ENCODE data around the gene CSPG5.

The CSPG5 gene

DNA sequence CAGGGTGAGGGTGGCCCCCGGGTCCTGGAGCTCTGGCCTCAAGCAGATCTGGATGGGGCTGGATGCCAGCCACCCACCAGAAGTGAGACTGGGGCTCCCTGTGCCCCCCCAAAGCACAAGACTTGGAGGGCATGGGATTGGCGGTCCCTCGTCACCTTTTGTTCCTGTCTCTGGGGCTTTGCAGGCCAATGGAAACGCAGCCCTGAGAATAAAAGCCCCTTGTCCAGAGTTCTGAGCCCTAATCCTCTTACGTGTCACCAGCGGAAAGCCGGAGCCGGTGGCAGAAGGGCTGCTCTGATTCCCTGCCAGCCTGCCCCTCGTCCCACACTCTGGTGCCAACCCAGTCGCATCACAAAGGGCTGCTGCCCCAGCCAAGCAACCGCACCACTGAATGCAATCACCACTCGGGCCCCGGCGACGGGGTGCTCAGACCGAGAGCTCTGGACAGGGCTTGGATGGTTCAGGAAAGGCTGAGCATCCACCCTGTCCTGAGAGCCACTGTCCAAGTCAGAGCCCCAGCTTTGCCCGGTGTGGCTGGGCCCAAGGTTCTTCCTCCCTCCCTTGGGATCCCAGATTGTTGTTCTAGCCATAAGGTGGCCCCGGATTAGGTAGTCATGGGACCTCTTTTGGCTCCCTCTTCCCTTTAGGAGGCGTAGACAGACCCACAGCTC, 42.3 kb downstream of the CSPG5 start:
- DNase-seq, result no peak

DNA sequence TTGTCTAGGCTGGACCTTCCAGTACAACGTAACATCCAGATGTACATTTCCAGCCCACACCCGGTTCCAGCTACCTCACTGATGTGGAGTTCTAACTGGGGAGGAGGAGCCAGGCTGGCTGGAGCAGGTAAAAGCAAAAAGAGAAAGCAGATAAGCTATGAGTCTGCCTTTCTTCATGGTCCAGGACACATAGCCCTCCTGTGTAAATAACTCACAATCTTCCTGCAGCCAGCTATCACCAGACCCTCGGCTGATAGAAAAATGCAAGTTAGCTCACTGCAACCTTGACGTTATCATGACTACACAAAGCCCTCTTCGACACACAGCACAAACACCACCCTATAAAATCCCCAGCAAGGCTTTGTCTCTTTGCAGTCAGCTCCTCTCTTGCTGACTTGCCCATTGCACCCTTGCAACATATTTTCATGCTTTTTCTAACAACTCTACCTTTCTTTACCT, 44.6 kb downstream of the CSPG5 start:
- no peak for DNase-seq

GRCh38 chr3:47533481-47533880, 45.2 kb downstream of the CSPG5 start:
- DNase-seq, result no peak

GRCh38 chr3:47527952-47528725, 50.5 kb downstream of the CSPG5 start:
- no peak for DNase-seq

GRCh38 chr3:47525617-47526016, 53.0 kb downstream of the CSPG5 start:
- DNase-seq, result no peak

DNA sequence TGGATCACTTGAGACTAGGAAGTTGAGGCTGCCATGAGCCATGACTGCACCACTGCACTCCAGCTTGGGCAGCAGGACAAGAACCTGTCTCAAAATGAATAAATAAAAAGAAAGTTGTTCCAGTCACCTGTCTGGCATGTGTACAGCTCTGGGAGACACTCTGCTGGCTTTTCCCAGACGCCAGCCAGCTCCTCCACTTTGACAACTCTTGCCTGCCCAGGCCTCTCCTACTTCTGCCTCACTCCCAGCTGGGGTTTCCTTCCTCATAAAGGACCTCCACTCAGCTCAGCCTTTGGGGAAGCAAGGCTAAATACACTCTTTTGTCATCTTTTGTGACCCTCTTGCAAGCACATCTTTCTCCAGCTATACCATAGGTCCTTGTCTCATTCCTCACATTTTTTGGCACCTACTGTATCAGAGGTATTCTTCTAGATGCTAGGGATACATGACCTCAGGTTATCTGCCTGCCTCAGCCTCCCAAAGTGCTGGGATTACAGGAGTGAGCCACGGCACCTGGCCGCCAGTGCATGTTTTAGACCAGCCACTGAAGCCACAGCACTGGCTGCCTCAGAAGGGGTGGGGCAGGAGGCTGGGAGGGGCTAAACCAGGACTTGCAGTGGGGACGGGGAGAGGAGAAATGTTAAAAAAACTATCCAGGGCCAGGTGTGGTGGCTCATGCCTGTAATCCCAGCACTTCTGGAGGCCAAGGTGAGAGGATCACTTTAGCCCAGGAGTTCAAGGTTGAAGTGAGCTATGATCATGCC, 55.2 kb downstream of the CSPG5 start:
- DNase-seq, result no peak

DNA sequence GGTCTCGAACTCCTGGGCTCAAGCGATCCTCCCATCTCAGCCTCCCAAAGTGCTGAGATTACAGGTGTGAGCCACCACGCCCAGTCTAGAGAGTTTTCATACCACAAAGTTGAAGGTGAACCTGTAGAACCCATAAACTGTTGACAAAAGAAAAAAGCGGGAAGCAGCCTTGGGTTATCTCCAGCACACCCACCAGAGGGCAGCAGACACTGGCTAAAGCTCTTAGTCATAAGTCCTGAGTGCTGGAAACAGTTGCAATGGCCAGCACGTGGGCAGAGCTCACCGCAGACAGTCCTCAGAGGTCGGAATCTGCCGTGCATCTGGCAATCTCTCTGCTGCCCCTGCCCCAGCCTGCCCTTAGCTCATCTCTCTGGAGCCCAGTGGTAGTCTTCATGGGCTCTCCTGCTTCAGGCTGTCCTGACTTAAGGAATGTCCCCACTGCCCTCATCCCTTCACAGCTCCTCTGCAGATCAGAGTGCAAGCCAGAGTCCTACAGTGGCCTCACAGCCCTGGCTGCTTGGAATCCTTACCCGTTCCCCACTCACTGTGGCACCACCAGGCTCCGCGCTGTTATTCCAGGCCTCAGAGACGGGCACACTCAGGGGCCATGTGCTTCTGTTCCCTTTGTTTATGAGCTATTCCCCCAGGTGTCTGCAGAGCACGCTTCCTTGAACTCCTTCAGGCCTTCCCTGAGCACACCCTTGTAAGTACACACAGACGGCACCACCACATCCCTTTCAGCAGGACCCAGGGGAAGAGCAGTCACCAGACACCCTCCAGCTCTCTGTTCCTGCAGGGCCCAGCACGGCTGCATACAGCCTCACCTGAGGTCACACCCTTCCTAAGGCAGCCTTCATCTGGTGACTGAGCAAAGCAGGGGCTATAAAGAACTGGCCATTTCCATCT, 56.3 kb downstream of the CSPG5 start:
- DNase-seq, result peak; percentile 83

- no peak for DNase-seq
Observed at GRCh38 chr3:47520756-47521155, 57.9 kb downstream of the CSPG5 start.

GRCh38 chr3:47517937-47518336, 60.7 kb downstream of the CSPG5 start:
- DNase-seq, result no peak

- DNase-seq, result no peak
Observed at GRCh38 chr3:47515864-47516319, 62.8 kb downstream of the CSPG5 start.

- DNase-seq, result no peak
Observed at GRCh38 chr3:47515100-47515499, 63.6 kb downstream of the CSPG5 start.

GRCh38 chr3:47513125-47513929, 65.3 kb downstream of the CSPG5 start, which contains the start of gene ELP6:
ELP6 (minus strand) TSS chr3:47513712; CDS start chr3:47513590, 122 bp downstream.
- peak; percentile 98 for DNase-seq

DNA sequence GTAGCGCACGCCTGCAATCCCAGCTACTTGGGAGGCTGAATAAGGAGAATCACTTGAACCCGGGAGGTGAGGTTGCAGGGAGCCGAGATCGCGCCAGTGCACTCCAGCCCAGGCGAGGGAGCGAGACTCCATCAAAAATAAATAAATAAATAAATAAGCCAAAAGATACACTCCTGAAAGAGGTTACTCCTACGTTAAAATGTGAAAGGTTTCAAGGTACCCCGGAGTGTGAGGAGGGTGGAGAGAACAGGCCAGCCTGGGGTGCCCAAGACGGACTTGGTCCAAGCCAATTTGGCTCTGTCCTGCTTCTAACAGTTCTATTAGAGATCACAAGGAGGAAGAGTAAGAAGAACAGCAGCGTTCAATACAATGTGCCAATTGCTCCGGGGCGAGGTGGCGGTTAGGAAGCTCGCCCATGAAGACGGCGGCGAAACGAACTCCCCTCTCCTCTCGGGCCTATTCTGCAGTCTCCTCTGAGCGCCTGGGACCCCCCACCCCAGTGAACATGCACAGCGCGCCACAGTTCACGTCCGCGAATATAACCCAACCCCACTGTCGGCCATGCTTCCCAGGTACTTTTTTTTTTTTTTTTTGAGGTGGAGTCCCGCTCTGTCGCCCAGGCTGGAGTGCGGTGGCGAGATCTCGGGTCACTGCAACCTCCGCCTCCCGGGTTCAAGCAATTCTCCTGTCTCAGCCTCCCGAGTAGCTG, 66.1 kb downstream of the CSPG5 start:
- DNase-seq, result peak; percentile 22
